HepG2 (cell line): ENCODE data around the gene GRPEL2. TPM values are rescaled to one million over a fixed set of nuclear protein-coding genes. Genes with fewer than 3 reads are reported as not detected.

Experiments used
- ATAC-seq: fragments of 200-7000 bp; cut with Tn5 transposase; 3 replicates; pipeline ENCODE4 v1.9.1; 2020; ENCODE audit warnings: mild to moderate bottlenecking, moderate library complexity
- BruUV-seq: library from RNA; stranded (reverse); fragments of 400-500 nt; replicated peaks from 2 replicates; lab custom pipeline; 2021; lab: Mats Ljungman, UMichigan
- CTCF ChIA-PET: fragments of 300-600 bp; formaldehyde crosslinking; extraction: SDS; loops from one replicate; lab custom pipeline; 2021; ENCODE audit warnings: low total read pairs, inconsistent platforms, low intra/inter-chr PET ratio; lab: Yijun Ruan, JAX
- POLR2A ChIA-PET: fragments of 350-600 bp; sonication (Branson Sonifier 250); formaldehyde crosslinking; loops from one replicate; lab custom pipeline; 2020; ENCODE audit warnings: antibody characterized with exemption, inconsistent platforms; lab: Yijun Ruan, JAX
- DNase-seq: peaks from one replicate; pipeline ENCODE4 v3.0.0-alpha.2; 2015; ENCODE audit warnings: low spot score
- FAIRE-seq: peaks from 3 replicates; lab custom pipeline; 2011; peaks lifted over from hg19 to GRCh38; lab: Jason Lieb, UNC
- H2AFZ ChIP-seq: one replicate; pipeline ENCODE4 v1.6.1; 2011; ENCODE audit warnings: low read length, inconsistent platforms
- H3K27ac ChIP-seq: fragments of 300-600 bp; 3 replicates; pipeline ENCODE4 v1.8.0; 2011; ENCODE audit warnings: mixed run types, mild to moderate bottlenecking, mixed read lengths, low read length, inconsistent platforms; ENCODE audit not compliant: insufficient read depth; ENCODE audit errors: extremely low read length
- H3K27me3 ChIP-seq, 2 experiments: fragments of 200-600 bp in 1 of 2; 2 replicates in 1 of 2; 3 replicates in 1 of 2; pipeline versions ENCODE4 v1.6.0 to v1.8.0; 2011; ENCODE audit warnings: low read length in 2 of 2, mild to moderate bottlenecking in 2 of 2, moderate library complexity in 2 of 2, inconsistent platforms in 1 of 2; ENCODE audit not compliant: insufficient read depth in 2 of 2, control insufficient read depth in 1 of 2
- H3K36me3 ChIP-seq, 2 experiments: fragments of 200-600 bp in 1 of 2; replicated peaks in 1 of 2; 2 replicates in 1 of 2; 3 replicates in 1 of 2; pipeline versions ENCODE4 v1.5.1 to v1.8.0; 2011; ENCODE audit warnings: low read length in 2 of 2, inconsistent platforms in 1 of 2; ENCODE audit not compliant: insufficient read depth in 2 of 2, control insufficient read depth in 1 of 2
- H3K4me1 ChIP-seq: 2 replicates; pipeline ENCODE4 v1.5.1; 2012; ENCODE audit warnings: low read length, inconsistent platforms; ENCODE audit not compliant: insufficient read depth
- H3K4me2 ChIP-seq: 2 replicates; pipeline ENCODE4 v1.6.0; 2011; ENCODE audit warnings: low read depth, low read length, inconsistent platforms
- H3K4me3 ChIP-seq, 3 experiments: fragments of 200-600 bp in 1 of 3; sonication (generic), shearing (Covaris generic) in 1 of 3; replicated peaks in 1 of 3; 2 replicates each; pipeline ENCODE4 v1.5.1; 2011 to 2016; ENCODE audit warnings: low read length in 3 of 3, inconsistent platforms in 2 of 3, low read depth in 2 of 3, mild to moderate bottlenecking in 2 of 3, control low read depth in 1 of 3, mixed read lengths in 1 of 3; ENCODE audit not compliant: insufficient read depth in 1 of 3
- H3K79me2 ChIP-seq: one replicate; pipeline ENCODE4 v1.6.1; 2011; ENCODE audit warnings: low read length, inconsistent platforms; ENCODE audit not compliant: insufficient read depth
- H3K9ac ChIP-seq: 2 replicates; pipeline ENCODE4 v1.6.0; 2011; ENCODE audit warnings: mild to moderate bottlenecking, low read depth, low read length, inconsistent platforms; ENCODE audit not compliant: insufficient read depth
- H3K9me3 ChIP-seq: 2 replicates; pipeline ENCODE4 v1.5.1; 2012; ENCODE audit warnings: mild to moderate bottlenecking, low read length
- H4K20me1 ChIP-seq: 2 replicates; pipeline ENCODE4 v1.6.0; 2011; ENCODE audit warnings: inconsistent platforms, mild to moderate bottlenecking, low read length, moderate library complexity; ENCODE audit not compliant: insufficient read depth
- ATF7 ChIP-seq, 2 experiments: fragments of 450-650 bp in 1 of 2; sonication (generic) in 1 of 2; formaldehyde crosslinking in 1 of 2; IDR thresholded peaks; 2 replicates each; pipeline versions ENCODE4 v1.4.0 to v1.6.1; 2016 to 2020; ENCODE audit warnings: antibody characterized with exemption in 1 of 2, mild to moderate bottlenecking in 1 of 2, missing genetic modification reagents in 1 of 2
- EP300 ChIP-seq, 3 experiments: sonication (generic) in 1 of 3; formaldehyde crosslinking in 1 of 3; IDR thresholded peaks; 2 replicates each; pipeline versions ENCODE4 v1.5.1 to v1.6.1; 2011 to 2020; ENCODE audit warnings: low read depth in 2 of 3, low read length in 2 of 3, borderline replicate concordance in 1 of 3, improper control_type of control experiment in 1 of 3, mild to moderate bottlenecking in 1 of 3, missing genetic modification reagents in 1 of 3, moderate library complexity in 1 of 3
- GLMP ChIP-seq: sonication (generic); formaldehyde crosslinking; IDR thresholded peaks from 2 replicates; pipeline ENCODE4 v1.9.0; 2021; ENCODE audit warnings: missing genetic modification reagents, mild to moderate bottlenecking, borderline replicate concordance
- HOXA3 ChIP-seq: sonication (generic); formaldehyde crosslinking; IDR thresholded peaks from 2 replicates; pipeline ENCODE4 v1.5.0; 2020; ENCODE audit warnings: missing genetic modification reagents
- NCOR1 ChIP-seq: fragments of 200-600 bp; sonication (generic); IDR thresholded peaks from 2 replicates; pipeline ENCODE4 v1.7.0; 2017; ENCODE audit warnings: antibody characterized with exemption, low read length, borderline replicate concordance
- POGZ ChIP-seq: sonication (generic); formaldehyde crosslinking; IDR thresholded peaks from 2 replicates; pipeline ENCODE4 v1.4.0; 2020; ENCODE audit warnings: mild to moderate bottlenecking, missing genetic modification reagents
- RXRB ChIP-seq: IDR thresholded peaks from 2 replicates; pipeline ENCODE4 v1.6.1; 2016; ENCODE audit warnings: borderline replicate concordance, missing genetic modification reagents, missing compliant biosample characterization
- SMC3 ChIP-seq: IDR thresholded peaks from 2 replicates; pipeline ENCODE4 v1.6.1; 2011; ENCODE audit warnings: low read length, improper control_type of control experiment
- TFE3 ChIP-seq: IDR thresholded peaks from 2 replicates; pipeline ENCODE4 v1.6.1; 2016
- TMF1 ChIP-seq: sonication (generic); formaldehyde crosslinking; IDR thresholded peaks from 2 replicates; pipeline ENCODE4 v1.8.1; 2022; ENCODE audit warnings: low read depth, missing genetic modification reagents
- TOPORS ChIP-seq: sonication (generic); formaldehyde crosslinking; IDR thresholded peaks from 2 replicates; pipeline ENCODE4 v1.8.0; 2023; ENCODE audit warnings: mild to moderate bottlenecking, missing genetic modification reagents
- ZNF143 ChIP-seq: sonication (generic); formaldehyde crosslinking; IDR thresholded peaks from 2 replicates; pipeline ENCODE4 v1.4.0; 2020; ENCODE audit warnings: missing genetic modification reagents
- ZNF17 ChIP-seq: sonication (generic); formaldehyde crosslinking; IDR thresholded peaks from 2 replicates; pipeline ENCODE4 v1.5.0; 2020; ENCODE audit warnings: mild to moderate bottlenecking, missing genetic modification reagents
- ZNF280B ChIP-seq: sonication (generic); formaldehyde crosslinking; IDR thresholded peaks from 2 replicates; pipeline ENCODE4 v1.5.0; 2020; ENCODE audit warnings: missing genetic modification reagents, mild to moderate bottlenecking, borderline replicate concordance
- ZNF788 ChIP-seq: sonication (generic); formaldehyde crosslinking; IDR thresholded peaks from 2 replicates; pipeline ENCODE4 v1.5.0; 2020; ENCODE audit warnings: mild to moderate bottlenecking, missing genetic modification reagents, borderline replicate concordance
- WGBS: methylation state at CpG from one replicate; pipeline ENCODE4 v1.1.6; 2017; ENCODE audit warnings: low lambda C conversion rate; 5-methylcytosine and 5-hydroxymethylcytosine counted together
- in situ Hi-C: cut with HindIII; loops from 2 replicates; pipeline ENCODE4 v1.10.0; 2017; ENCODE audit warnings: low pct_unique_long_range_greater_than_20kb; ENCODE audit not compliant: extremely low pct_ligation_motif_present
- intact Hi-C: fragments of 100-400 bp; cut with micrococcal nuclease; formaldehyde crosslinking; loops from one replicate; pipeline ENCODE4 v1.10.0; 2022; ENCODE audit not compliant: unreplicated experiment
- polyA plus RNA-seq, 8 experiments: library from polyadenylated mRNA; depleted of rRNA in 3 of 8; stranded (reverse) in 7 of 8; unstranded in 1 of 8; fragments of >200 nt; fragmentation: Illumina TruSeq in 4 of 8; extraction: Trizol in 4 of 8; gene quantifications; 2 replicates each; pipeline versions ENCODE4 v1.2.1 to v1.2.3, GENCODE V29; 2011 to 2016; ENCODE audit warnings: low read depth in 4 of 8, missing spikeins in 1 of 8, mixed read lengths in 1 of 8; ENCODE audit not compliant: insufficient read depth in 1 of 8
- total RNA-seq, 5 experiments: library from RNA; depleted of rRNA; stranded (reverse); fragments of >200 nt; fragmentation: Illumina TruSeq; extraction: Trizol; gene quantifications; 2 replicates each; pipeline ENCODE4 v1.2.3, GENCODE V29; 2016; ENCODE audit warnings: low read depth in 1 of 5

The GRPEL2 gene
- total and polyA plus RNA-seq, 2 of the 13 experiments (the other 11 are each of a cell fraction or from before 2014, with no cell fraction given), result 13.1 to 16.6 TPM

GRCh38 chr5:149380466-149381121, 35.3 kb downstream of the GRPEL2 start:
- Histone ChIP-seq H3K36me3 (no peaks in the 10 kb centered on the region), H4K20me1 (no peaks in the 10 kb centered on the region), H3K9ac (peak overlapping the region; percentile 74), H3K27me3 (peaks cover 0 to 3% of the 10 kb centered on the region in 2 experiments; a peak in 1 of 5 replicates), H3K4me2 (peak overlapping the region; percentile 87), H3K79me2 (no peaks in the 10 kb centered on the region), H3K4me3 (peak overlapping the region in 1 of 3 experiments; percentile 46; a peak in 2 of 6 replicates), H3K9me3 (no peaks in the 10 kb centered on the region), H3K4me1 (peaks cover 63% of the 10 kb centered on the region), H2AFZ (no peak overlapping the region), H3K27ac (peak overlapping the region; percentile 43)
- ChIA-PET CTCF (interaction anchor here (3.4 kb wide), 1 partner anchor 50 kb away, joined by 35 read pairs; no protein-coding TSS in a partner anchor), POLR2A (interaction anchor here (1.1 to 2.0 kb wide), 2 partner anchors 13 to 35 kb away, joined by 3 to 7 read pairs; partner anchors contain the start of gene GRPEL2)
- intact Hi-C loops (no loop called here), in situ Hi-C loops (loop anchor here (10.0 kb wide), 1 partner anchor 54 kb away; no protein-coding TSS in a partner anchor)
- TSS peak; percentile 85 for BruUV-seq
- WGBS, result 3% methylated on average over 12 of the region's 16 CpGs
- ATAC-seq (peak; percentile 70), DNase-seq (peak; percentile 74), FAIRE-seq (peak; percentile 74)
- TF ChIP-seq GLMP (CRISPR knock-in tag), result no peak
- peak; percentile 36; the same call in 1 of the 2 replicates for TF ChIP-seq ATF7 (IDR thresholded peaks at IDR 0.05)
- peak; percentile 80 for TF ChIP-seq ATF7 (CRISPR knock-in tag; IDR thresholded peaks at IDR 0.05)
- TF ChIP-seq SMC3, result no peak
- TF ChIP-seq ZNF143, result no peak
- no peak for TF ChIP-seq ZNF280B (CRISPR knock-in tag)
- no peak for TF ChIP-seq ZNF17
- peak; percentile 50; the same call in 1 of the 2 replicates for TF ChIP-seq ZNF788 (CRISPR knock-in tag)
- peak in 1 of 2 experiments; percentile 39; a peak in 1 of 4 replicates for TF ChIP-seq EP300 (IDR thresholded peaks at IDR 0.05; ENCODE audit: low read depth in 2 of 2, low read length in 2 of 2)
- TF ChIP-seq EP300 (CRISPR knock-in tag; IDR thresholded peaks at IDR 0.05; ENCODE audit: borderline replicate concordance), result peak; percentile 39; the same call in 1 of the 2 replicates
- peak; percentile 83 for TF ChIP-seq RXRB
- peak; percentile 96 for TF ChIP-seq TFE3
- TF ChIP-seq HOXA3 (CRISPR knock-in tag), result peak; percentile 53; the same call in 1 of the 2 replicates
- TF ChIP-seq TOPORS (CRISPR knock-in tag), result peak; percentile 62; the same call in 1 of the 2 replicates
- TF ChIP-seq TMF1, result 0 out of 2 replicates have a peak, but pooled peaks have one; percentile 28
- TF ChIP-seq POGZ (CRISPR knock-in tag), result peak; percentile 45
- TF ChIP-seq NCOR1, result peak; percentile 83
